H1 (cell line): ENCODE measurements around the gene TEX29. TPM values are rescaled to one million over a fixed set of nuclear protein-coding genes. Genes with fewer than 3 reads are reported as not detected.

ENCODE experiments used
- CTCF ChIA-PET: fragments of 300-600 bp; sonication (Branson Sonifier 250); formaldehyde crosslinking; loops from one replicate; lab custom pipeline; 2021; ENCODE audit not compliant: partially characterized antibody; lab: Charles Lee
- POLR2A ChIA-PET: fragments of 300-600 bp; sonication (Branson Sonifier 250); formaldehyde crosslinking; loops from one replicate; lab custom pipeline; 2021; ENCODE audit warnings: inconsistent platforms; ENCODE audit not compliant: partially characterized antibody; lab: Charles Lee
- DNase-seq, 2 experiments: peaks; one replicate each; pipeline versions ENCODE4 v3.0.0 to v3.0.0-alpha.2; 2010 to 2022; ENCODE audit warnings: low spot score in 2 of 2, low read depth in 1 of 2, mixed read lengths in 1 of 2
- FAIRE-seq: peaks from 2 replicates; lab custom pipeline; 2011; peaks lifted over from hg19 to GRCh38; lab: Jason Lieb, UNC
- H2AFZ ChIP-seq: 2 replicates; pipeline ENCODE4 v1.8.1; 2012; ENCODE audit warnings: low read length, inconsistent platforms
- H2AK5ac ChIP-seq: 2 replicates; pipeline ENCODE4 v1.6.1; 2013; ENCODE audit warnings: low read depth, low read length
- H2BK120ac ChIP-seq: replicated peaks from 2 replicates; pipeline ENCODE3; 2013; ENCODE audit warnings: low read depth, low read length, inconsistent platforms
- H2BK12ac ChIP-seq: 2 replicates; pipeline ENCODE4 v1.6.1; 2013; ENCODE audit warnings: low read depth, low read length
- H2BK15ac ChIP-seq: 2 replicates; pipeline ENCODE4 v1.6.1; 2013; ENCODE audit warnings: low read length
- H2BK20ac ChIP-seq: 2 replicates; pipeline ENCODE4 v1.6.1; 2013; ENCODE audit warnings: low read length
- H2BK5ac ChIP-seq: 2 replicates; pipeline ENCODE4 v1.6.1; 2013; ENCODE audit warnings: low read depth, low read length
- H3K14ac ChIP-seq: 2 replicates; pipeline ENCODE4 v1.6.1; 2013; ENCODE audit warnings: inconsistent platforms; ENCODE audit not compliant: insufficient read length
- H3K18ac ChIP-seq: 2 replicates; pipeline ENCODE4 v1.6.1; 2013; ENCODE audit warnings: low read length; ENCODE audit errors: extremely low read depth
- H3K23ac ChIP-seq: 2 replicates; pipeline ENCODE4 v1.6.1; 2013; ENCODE audit warnings: inconsistent platforms; ENCODE audit not compliant: insufficient read length
- H3K23me2 ChIP-seq: 2 replicates; pipeline ENCODE4 v1.6.1; 2013; ENCODE audit warnings: low read depth, low read length
- H3K27ac ChIP-seq: 2 replicates; pipeline ENCODE4 v1.6.1; 2011; ENCODE audit warnings: low read depth, low read length, inconsistent platforms
- H3K27me3 ChIP-seq, 4 experiments: replicated peaks in 1 of 4; 1 replicate in 1 of 4; 2 replicates in 3 of 4; pipeline versions ENCODE4 v1.6.1 to v1.8.1; 2011 to 2013; ENCODE audit warnings: low read length in 3 of 4, mild to moderate bottlenecking in 3 of 4, inconsistent platforms in 2 of 4, mixed read lengths in 2 of 4, moderate library complexity in 1 of 4; ENCODE audit not compliant: control insufficient read depth in 3 of 4, insufficient read depth in 3 of 4; ENCODE audit errors: extremely low read depth in 1 of 4
- H3K36me3 ChIP-seq, 4 experiments: 2 replicates each; pipeline versions ENCODE4 v1.6.1 to v1.8.1; 2011 to 2013; ENCODE audit warnings: mild to moderate bottlenecking in 4 of 4, low read length in 3 of 4, moderate library complexity in 2 of 4, control low read depth in 1 of 4, inconsistent platforms in 1 of 4; ENCODE audit not compliant: insufficient read depth in 4 of 4, control insufficient read depth in 2 of 4
- H3K4ac ChIP-seq: replicated peaks from 2 replicates; pipeline ENCODE3; 2013; ENCODE audit warnings: low read length, low read depth, mixed read lengths, inconsistent platforms; ENCODE audit not compliant: insufficient read length
- H3K4me1 ChIP-seq, 4 experiments: replicated peaks in 1 of 4; 1 replicate in 1 of 4; 2 replicates in 3 of 4; pipeline versions ENCODE4 v1.6.1 to v1.8.1; 2011 to 2013; ENCODE audit warnings: low read length in 3 of 4, inconsistent platforms in 2 of 4, mixed read lengths in 1 of 4; ENCODE audit not compliant: insufficient read depth in 4 of 4, control insufficient read depth in 3 of 4
- H3K4me2 ChIP-seq, 2 experiments: 2 replicates each; pipeline versions ENCODE4 v1.6.1 to v1.8.1; 2011 to 2013; ENCODE audit warnings: low read depth in 2 of 2, low read length in 2 of 2, control low read depth in 1 of 2, inconsistent platforms in 1 of 2, mild to moderate bottlenecking in 1 of 2; ENCODE audit not compliant: insufficient read depth in 1 of 2
- H3K4me3 ChIP-seq, 4 experiments: fragments of 200-600, 300-600 bp in 1 of 4; sonication (generic), shearing (Covaris generic), sonication (Bioruptor Twin) in 1 of 4; 2 replicates each; pipeline versions ENCODE4 v1.5.1 to v1.8.1; 2011 to 2016; ENCODE audit warnings: low read length in 4 of 4, low read depth in 3 of 4, control low read depth in 2 of 4, inconsistent platforms in 2 of 4, mild to moderate bottlenecking in 2 of 4, mixed read lengths in 1 of 4, moderate library complexity in 1 of 4; ENCODE audit not compliant: insufficient read depth in 2 of 4; ENCODE audit errors: extremely low read depth in 1 of 4
- H3K56ac ChIP-seq: replicated peaks from 2 replicates; pipeline ENCODE3; 2013; ENCODE audit warnings: low read depth, mild to moderate bottlenecking, mixed read lengths, low read length, inconsistent platforms; ENCODE audit not compliant: insufficient read length
- H3K79me1 ChIP-seq: 2 replicates; pipeline ENCODE4 v1.6.1; 2013; ENCODE audit warnings: low read depth, low read length, control low read depth
- H3K79me2 ChIP-seq, 2 experiments: 2 replicates each; pipeline versions ENCODE4 v1.6.1 to v1.8.1; 2012 to 2013; ENCODE audit warnings: low read length in 2 of 2, mild to moderate bottlenecking in 2 of 2, inconsistent platforms in 1 of 2; ENCODE audit not compliant: insufficient read depth in 2 of 2, control insufficient read depth in 1 of 2
- H3K9ac ChIP-seq, 4 experiments: replicated peaks in 1 of 4; 1 replicate in 1 of 4; 2 replicates in 3 of 4; pipeline versions ENCODE4 v1.6.1 to v1.8.1; 2011 to 2013; ENCODE audit warnings: low read depth in 3 of 4, low read length in 3 of 4, control low read depth in 2 of 4, mild to moderate bottlenecking in 2 of 4, moderate library complexity in 2 of 4, inconsistent platforms in 1 of 4; ENCODE audit errors: extremely low read depth in 1 of 4
- H3K9me3 ChIP-seq, 2 experiments: 2 replicates each; pipeline versions ENCODE4 v1.6.1 to v1.8.1; 2012 to 2013; ENCODE audit warnings: mild to moderate bottlenecking in 2 of 2, moderate library complexity in 2 of 2, control low read depth in 1 of 2, inconsistent platforms in 1 of 2, low read depth in 1 of 2, low read length in 1 of 2, mixed read lengths in 1 of 2; ENCODE audit not compliant: insufficient read depth in 2 of 2
- H4K20me1 ChIP-seq, 2 experiments: replicated peaks in 1 of 2; 2 replicates each; pipeline versions ENCODE3 to v1.8.1; 2011 to 2013; ENCODE audit warnings: inconsistent platforms in 2 of 2, low read length in 2 of 2, mild to moderate bottlenecking in 1 of 2; ENCODE audit not compliant: insufficient read depth in 2 of 2, control insufficient read depth in 1 of 2
- H4K5ac ChIP-seq: 2 replicates; pipeline ENCODE4 v1.6.1; 2013; ENCODE audit warnings: low read length, low read depth, mixed read lengths, inconsistent platforms; ENCODE audit not compliant: insufficient read length
- H4K8ac ChIP-seq: 2 replicates; pipeline ENCODE4 v1.8.0; 2013; ENCODE audit warnings: mild to moderate bottlenecking, moderate library complexity, low read length, inconsistent platforms; ENCODE audit not compliant: insufficient read depth; ENCODE audit errors: extremely low read depth
- H4K91ac ChIP-seq: replicated peaks from 2 replicates; pipeline ENCODE3; 2013; ENCODE audit warnings: low read length, mixed read lengths, inconsistent platforms; ENCODE audit not compliant: insufficient read length
- BACH1 ChIP-seq: IDR thresholded peaks from 2 replicates; pipeline ENCODE4 v1.6.1; 2012; ENCODE audit warnings: low read length, improper control_type of control experiment
- CEBPB ChIP-seq: IDR thresholded peaks from 2 replicates; pipeline ENCODE4 v1.6.1; 2012; ENCODE audit warnings: low read depth, low read length
- NRF1 ChIP-seq: IDR thresholded peaks from 2 replicates; pipeline ENCODE4 v1.6.1; 2011; ENCODE audit warnings: mild to moderate bottlenecking, low read depth, low read length, improper control_type of control experiment
- POLR2AphosphoS5 ChIP-seq: IDR thresholded peaks from 2 replicates; pipeline ENCODE4 v1.6.1; 2011; ENCODE audit warnings: low read depth, low read length
- RAD21 ChIP-seq, 2 experiments: IDR thresholded peaks in 1 of 2; conservative IDR thresholded peaks in 1 of 2; 2 replicates each; pipeline ENCODE4 v1.6.1; 2011; ENCODE audit warnings: low read depth in 2 of 2, low read length in 2 of 2, improper control_type of control experiment in 1 of 2, inconsistent platforms in 1 of 2, mild to moderate bottlenecking in 1 of 2, moderate library complexity in 1 of 2
- SP2 ChIP-seq: IDR thresholded peaks from 2 replicates; pipeline ENCODE4 v1.6.1; 2012; ENCODE audit warnings: mild to moderate bottlenecking, low read length, inconsistent platforms
- SRF ChIP-seq: IDR thresholded peaks from 2 replicates; pipeline ENCODE4 v1.6.1; 2011; ENCODE audit warnings: mild to moderate bottlenecking, low read depth, low read length, moderate library complexity
- TBP ChIP-seq: IDR thresholded peaks from 2 replicates; pipeline ENCODE4 v1.6.1; 2011; ENCODE audit warnings: low read depth, low read length, improper control_type of control experiment
- TCF12 ChIP-seq: IDR thresholded peaks from 2 replicates; pipeline ENCODE4 v1.6.1; 2011; ENCODE audit warnings: low read depth, mild to moderate bottlenecking, low read length
- TEAD4 ChIP-seq: IDR thresholded peaks from 2 replicates; pipeline ENCODE4 v1.6.1; 2012; ENCODE audit warnings: low read depth, low read length, inconsistent platforms, mixed read lengths
- ZNF274 ChIP-seq: IDR thresholded peaks from 2 replicates; pipeline ENCODE4 v1.7.0; 2012; ENCODE audit warnings: low read length, borderline replicate concordance; ENCODE audit errors: extremely low read depth
- WGBS, 2 experiments: shearing (Covaris generic) in 1 of 2; methylation state at CpG; one replicate each; pipeline versions ENCODE4 v1.1.6 to v1.1.7; 2013 to 2015; ENCODE audit warnings: low lambda C conversion rate in 2 of 2, mixed read lengths in 2 of 2, inconsistent platforms in 1 of 2, low coverage in 1 of 2, missing lambda C conversion rate in 1 of 2; ENCODE audit not compliant: insufficient replicate concordance in 2 of 2, insufficient coverage in 1 of 2, insufficient read length in 1 of 2; ENCODE audit errors: extremely low coverage in 1 of 2, missing lambda C conversion rate in 1 of 2; 5-methylcytosine and 5-hydroxymethylcytosine counted together
- polyA plus RNA-seq, 7 experiments: library from polyadenylated mRNA; depleted of rRNA in 3 of 7; stranded (reverse) in 5 of 7; unstranded in 2 of 7; fragments of >200 nt in 5 of 7; fragments of 200-250 nt in 2 of 7; gene quantifications; 1 replicate in 5 of 7; 2 replicates in 1 of 7; 4 replicates in 1 of 7; pipeline versions ENCODE4 v1.2.1 to v1.2.3, GENCODE V29; 2011 to 2013; ENCODE audit warnings: missing spikeins in 2 of 7, mixed read lengths in 2 of 7
- total RNA-seq: library from RNA; stranded (reverse); fragmentation: NEBNext Ultra II Directional; extraction: Animal tissue kit (Norgen Biotek cat#: 25700); gene quantifications from 2 replicates; pipeline ENCODE4 v1.2.1, GENCODE V29; 2021
- TF ChIP-seq, protein P1 (sequence below), 3 experiments: IDR thresholded peaks; 1 replicate in 2 of 3; 2 replicates in 1 of 3; pipeline versions ENCODE4 v1.5.1 to v1.6.1; 2011; ENCODE audit warnings: low read length in 3 of 3, mild to moderate bottlenecking in 3 of 3, inconsistent platforms in 2 of 3, low read depth in 1 of 3, moderate library complexity in 1 of 3; ENCODE audit not compliant: insufficient read depth in 1 of 3; ENCODE audit errors: control extremely low read depth in 1 of 3

Gene TEX29
- total and polyA plus RNA-seq, 2 of the 8 experiments (the other 6 are each of a cell fraction or from before 2014, with no cell fraction given) = 0.08 TPM; not detected in 1

DNA sequence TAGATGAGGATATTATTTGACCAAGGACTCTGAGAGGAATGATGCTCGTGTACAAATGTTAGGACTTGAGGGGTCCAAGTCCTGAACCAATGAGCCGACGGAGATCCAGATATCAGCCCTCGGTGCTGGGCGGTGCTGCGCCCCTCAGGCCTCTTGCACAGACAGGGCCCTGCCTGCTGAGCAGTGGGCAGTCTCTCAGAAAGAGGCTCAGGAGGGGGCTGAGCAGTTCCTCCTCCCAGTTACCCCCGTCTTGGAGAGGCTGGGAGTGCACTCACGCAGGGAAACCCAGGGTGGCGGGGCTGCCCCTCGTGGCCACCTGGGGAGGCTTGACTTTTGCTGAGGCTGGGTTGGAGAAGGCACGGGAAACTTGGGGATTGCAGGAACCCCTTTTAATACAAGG is 18.4 kb downstream of the TEX29 start:
- no peaks in the 10 kb centered on the region for H3K36me3 ChIP-seq
- TF ChIP-seq RAD21 (IDR thresholded peaks at IDR 0.05 in 1 of 2, conservative IDR thresholded peaks at IDR 0.05 in 1 of 2; ENCODE audit: low read depth in 2 of 2, low read length in 2 of 2) = no peak
- TF ChIP-seq TEAD4 = no peak
- no peak for TF ChIP-seq TBP
- no peak for TF ChIP-seq BACH1
- no peak for TF ChIP-seq SP2
- TF ChIP-seq POLR2AphosphoS5 = no peak
- no peak for TF ChIP-seq ZNF274
- TF ChIP-seq, protein P1, sequence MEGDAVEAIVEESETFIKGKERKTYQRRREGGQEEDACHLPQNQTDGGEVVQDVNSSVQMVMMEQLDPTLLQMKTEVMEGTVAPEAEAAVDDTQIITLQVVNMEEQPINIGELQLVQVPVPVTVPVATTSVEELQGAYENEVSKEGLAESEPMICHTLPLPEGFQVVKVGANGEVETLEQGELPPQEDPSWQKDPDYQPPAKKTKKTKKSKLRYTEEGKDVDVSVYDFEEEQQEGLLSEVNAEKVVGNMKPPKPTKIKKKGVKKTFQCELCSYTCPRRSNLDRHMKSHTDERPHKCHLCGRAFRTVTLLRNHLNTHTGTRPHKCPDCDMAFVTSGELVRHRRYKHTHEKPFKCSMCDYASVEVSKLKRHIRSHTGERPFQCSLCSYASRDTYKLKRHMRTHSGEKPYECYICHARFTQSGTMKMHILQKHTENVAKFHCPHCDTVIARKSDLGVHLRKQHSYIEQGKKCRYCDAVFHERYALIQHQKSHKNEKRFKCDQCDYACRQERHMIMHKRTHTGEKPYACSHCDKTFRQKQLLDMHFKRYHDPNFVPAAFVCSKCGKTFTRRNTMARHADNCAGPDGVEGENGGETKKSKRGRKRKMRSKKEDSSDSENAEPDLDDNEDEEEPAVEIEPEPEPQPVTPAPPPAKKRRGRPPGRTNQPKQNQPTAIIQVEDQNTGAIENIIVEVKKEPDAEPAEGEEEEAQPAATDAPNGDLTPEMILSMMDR (IDR thresholded peaks at IDR 0.05; ENCODE audit: control extremely low read depth in 1 of 3, insufficient read depth in 1 of 3, low read depth in 1 of 3, low read length in 3 of 3) = no peak
- TF ChIP-seq CEBPB = no peak
- no peak for TF ChIP-seq NRF1
- no peak for TF ChIP-seq TCF12
- TF ChIP-seq SRF = no peak
- no peak overlapping the region for H3K4me3 ChIP-seq
- no peaks in the 10 kb centered on the region for H3K27me3 ChIP-seq
- FAIRE-seq (no peak), DNase-seq (no peak)
- ChIA-PET POLR2A (no interaction called here), CTCF (interaction anchor here (1.0 kb wide), 1 partner anchor 11 kb away, joined by 3 read pairs; no protein-coding TSS in a partner anchor)
- H4K8ac ChIP-seq = no peak overlapping the region
- H3K23ac ChIP-seq = no peak overlapping the region
- H2AK5ac ChIP-seq = no peak overlapping the region
- H3K4me2 ChIP-seq = no peak overlapping the region
- H3K27ac ChIP-seq = no peak overlapping the region
- no peaks in the 10 kb centered on the region for H3K23me2 ChIP-seq
- no peaks in the 10 kb centered on the region for H3K79me1 ChIP-seq
- no peak overlapping the region for H4K5ac ChIP-seq
- no peak overlapping the region for H2BK5ac ChIP-seq
- H2BK12ac ChIP-seq = no peak overlapping the region
- no peak overlapping the region for H3K56ac ChIP-seq
- H3K9me3 ChIP-seq = no peaks in the 10 kb centered on the region; a peak in 2 of 4 replicates
- H2BK120ac ChIP-seq = no peak overlapping the region
- no peak overlapping the region for H2BK15ac ChIP-seq
- H3K79me2 ChIP-seq = no peaks in the 10 kb centered on the region
- peaks cover 0 to 2% of the 10 kb centered on the region in 2 experiments for H4K20me1 ChIP-seq
- H2BK20ac ChIP-seq = no peak overlapping the region
- WGBS, 2 experiments = 86% methylated on average over 11 of the region's 11 CpGs; no CpG with 5 or more reads in 1 of the 2 experiments
- H3K18ac ChIP-seq = no peak overlapping the region
- H4K91ac ChIP-seq = no peak overlapping the region
- no peak overlapping the region for H3K9ac ChIP-seq
- H3K14ac ChIP-seq = no peak overlapping the region
- H3K4ac ChIP-seq = no peak overlapping the region
- H3K4me1 ChIP-seq = no peaks in the 10 kb centered on the region
- H2AFZ ChIP-seq = no peak overlapping the region
